PC-3 (cell line): Measurements from ENCODE around the gene ERMN. TPM values are rescaled to one million over a fixed set of nuclear protein-coding genes. Genes with fewer than 3 reads are reported as not detected.
"Not testable (repeated sequence)": the region's sequence is repeated elsewhere in the genome, so short reads cannot be mapped to it uniquely, and the experiment has no call there.

ENCODE experiments used
- ATAC-seq: fragments of 200-7000 bp; cut with Tn5 transposase; 2 replicates; pipeline ENCODE4 v1.9.1; 2020; ENCODE audit warnings: mild to moderate bottlenecking, moderate library complexity
- BruUV-seq: library from RNA; stranded (reverse); fragments of 400-500 nt; replicated peaks from 2 replicates; lab custom pipeline; 2021; lab: Mats Ljungman, UMichigan
- CTCF ChIA-PET: fragments of 300-600 bp; sonication (Branson Sonifier 250); formaldehyde crosslinking; loops from one replicate; lab custom pipeline; 2022; ENCODE audit warnings: antibody characterized with exemption; lab: Charles Lee
- POLR2A ChIA-PET: fragments of 300-600 bp; sonication (Branson Sonifier 250); formaldehyde crosslinking; loops from one replicate; lab custom pipeline; 2022; ENCODE audit warnings: antibody characterized with exemption; ENCODE audit not compliant: unreplicated experiment; lab: Charles Lee
- DNase-seq: peaks from one replicate; pipeline ENCODE4 v3.0.0-alpha.2; 2015
- H2AFZ ChIP-seq: fragments of 300-600 bp; sonication (generic); 2 replicates; pipeline ENCODE4 v1.6.0; 2016; ENCODE audit warnings: antibody characterized with exemption, low read length
- H3F3A ChIP-seq: fragments of 300-600 bp; sonication (generic); one replicate; pipeline ENCODE4 v1.6.0; 2017; ENCODE audit warnings: antibody characterized with exemption, low read length, control low read depth, mild to moderate bottlenecking; ENCODE audit not compliant: unreplicated experiment
- H3K27ac ChIP-seq: fragments of 300-600 bp; sonication (generic); 2 replicates; pipeline ENCODE4 v1.5.1; 2016; ENCODE audit warnings: mild to moderate bottlenecking, low read length
- H3K27me3 ChIP-seq: fragments of 300-600 bp; sonication (generic); 2 replicates; pipeline ENCODE4 v1.6.1; 2016; ENCODE audit warnings: low read length, mixed read lengths
- H3K36me3 ChIP-seq: fragments of 300-600 bp; sonication (generic); 2 replicates; pipeline ENCODE4 v1.6.1; 2016; ENCODE audit warnings: low read depth, mixed run types, low read length, mixed read lengths
- H3K4me1 ChIP-seq: fragments of 300-600 bp; sonication (generic); 2 replicates; pipeline ENCODE4 v1.5.1; 2016; ENCODE audit warnings: low read length; ENCODE audit not compliant: insufficient read depth
- H3K4me2 ChIP-seq: fragments of 300-600 bp; sonication (generic); 2 replicates; pipeline ENCODE4 v1.6.0; 2016; ENCODE audit warnings: low read length
- H3K4me3 ChIP-seq: fragments of 300-600 bp; sonication (generic); 2 replicates; pipeline ENCODE4 v1.5.1; 2016; ENCODE audit warnings: mild to moderate bottlenecking, low read length, mixed read lengths
- H3K79me2 ChIP-seq: fragments of 300-600 bp; sonication (generic); 2 replicates; pipeline ENCODE4 v1.6.1; 2017; ENCODE audit warnings: low read length, mixed read lengths
- H3K9ac ChIP-seq: fragments of 300-600 bp; sonication (generic); 2 replicates; pipeline ENCODE4 v1.6.0; 2016; ENCODE audit warnings: mild to moderate bottlenecking, low read length
- H3K9me2 ChIP-seq: fragments of 300-600 bp; sonication (generic); replicated peaks from 2 replicates; pipeline ENCODE4 v1.6.1; 2016; ENCODE audit warnings: mixed run types, low read length, mixed read lengths
- H3K9me3 ChIP-seq: fragments of 300-600 bp; sonication (generic); 2 replicates; pipeline ENCODE4 v1.6.1; 2016; ENCODE audit warnings: low read length, mixed read lengths
- H4K20me1 ChIP-seq: fragments of 300-600 bp; sonication (generic); 2 replicates; pipeline ENCODE4 v1.6.1; 2016; ENCODE audit warnings: low read length, mixed read lengths
- EZH2 ChIP-seq: fragments of 300-600 bp; sonication (generic); IDR thresholded peaks from one replicate; pipeline ENCODE4 v1.6.1; 2017; ENCODE audit warnings: antibody characterized with exemption, mild to moderate bottlenecking, low read length; ENCODE audit not compliant: unreplicated experiment
- EZH2phosphoT487 ChIP-seq: fragments of 300-600 bp; sonication (generic); IDR thresholded peaks from 2 replicates; pipeline ENCODE4 v1.6.1; 2018; ENCODE audit warnings: mild to moderate bottlenecking, antibody characterized with exemption, low read length, borderline replicate concordance
- intact Hi-C: fragments of 100-400 bp; cut with micrococcal nuclease; formaldehyde crosslinking; loops from 2 replicates; pipeline ENCODE4 v1.9.0; 2023
- total RNA-seq: library from RNA; depleted of rRNA; stranded (reverse); fragments of >200 nt; gene quantifications from 2 replicates; pipeline ENCODE4 v1.2.3, GENCODE V29; 2014
- TF ChIP-seq, protein P1 (sequence below): fragments of 300-600 bp; sonication (generic); conservative IDR thresholded peaks from 2 replicates; pipeline ENCODE4 v1.5.1; 2017; ENCODE audit warnings: antibody characterized with exemption, low read depth, mild to moderate bottlenecking, low read length

ERMN gene
- total RNA-seq, 1 experiment from 2014 or later = not detected

- Histone ChIP-seq H3K36me3 (no peaks in the 10 kb centered on the region), H3K27ac (no peak overlapping the region), H2AFZ (no peak overlapping the region), H3K4me1 (no peaks in the 10 kb centered on the region), H3K4me2 (no peak overlapping the region), H3K27me3 (no peaks in the 10 kb centered on the region), H4K20me1 (no peaks in the 10 kb centered on the region), H3K9me2 (no peaks in the 10 kb centered on the region), H3K79me2 (no peaks in the 10 kb centered on the region), H3K9me3 (no peaks in the 10 kb centered on the region), H3F3A (no peaks in the 10 kb centered on the region), H3K9ac (no peak overlapping the region), H3K4me3 (no peak overlapping the region)
- TF ChIP-seq, protein P1, sequence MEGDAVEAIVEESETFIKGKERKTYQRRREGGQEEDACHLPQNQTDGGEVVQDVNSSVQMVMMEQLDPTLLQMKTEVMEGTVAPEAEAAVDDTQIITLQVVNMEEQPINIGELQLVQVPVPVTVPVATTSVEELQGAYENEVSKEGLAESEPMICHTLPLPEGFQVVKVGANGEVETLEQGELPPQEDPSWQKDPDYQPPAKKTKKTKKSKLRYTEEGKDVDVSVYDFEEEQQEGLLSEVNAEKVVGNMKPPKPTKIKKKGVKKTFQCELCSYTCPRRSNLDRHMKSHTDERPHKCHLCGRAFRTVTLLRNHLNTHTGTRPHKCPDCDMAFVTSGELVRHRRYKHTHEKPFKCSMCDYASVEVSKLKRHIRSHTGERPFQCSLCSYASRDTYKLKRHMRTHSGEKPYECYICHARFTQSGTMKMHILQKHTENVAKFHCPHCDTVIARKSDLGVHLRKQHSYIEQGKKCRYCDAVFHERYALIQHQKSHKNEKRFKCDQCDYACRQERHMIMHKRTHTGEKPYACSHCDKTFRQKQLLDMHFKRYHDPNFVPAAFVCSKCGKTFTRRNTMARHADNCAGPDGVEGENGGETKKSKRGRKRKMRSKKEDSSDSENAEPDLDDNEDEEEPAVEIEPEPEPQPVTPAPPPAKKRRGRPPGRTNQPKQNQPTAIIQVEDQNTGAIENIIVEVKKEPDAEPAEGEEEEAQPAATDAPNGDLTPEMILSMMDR = no peak
- TF ChIP-seq EZH2 = no peak
- TF ChIP-seq EZH2phosphoT487 = no peak
- ATAC-seq = no peak
- intact Hi-C loops = no loop called here
- no TSS peak for BruUV-seq
- ChIA-PET CTCF (no interaction called here), POLR2A (no interaction called here)
- no peak for DNase-seq
These were observed 44.3 kb downstream of the ERMN start for GRCh38 chr2:157281316-157281715.

- DNase-seq, intact Hi-C loops, CTCF ChIA-PET, H3K9me3 ChIP-seq, H3K27ac ChIP-seq, H3K27me3 ChIP-seq, ATAC-seq, H3K9ac ChIP-seq, H4K20me1 ChIP-seq, BruUV-seq, H3F3A ChIP-seq, H3K4me2 ChIP-seq, H3K79me2 ChIP-seq, H3K4me3 ChIP-seq, H3K4me1 ChIP-seq, H3K36me3 ChIP-seq, H2AFZ ChIP-seq, POLR2A ChIA-PET, H3K9me2 ChIP-seq: not testable (repeated sequence)
These were observed 46.3 kb downstream of the ERMN start for GRCh38 chr2:157279311-157279710.

DNA sequence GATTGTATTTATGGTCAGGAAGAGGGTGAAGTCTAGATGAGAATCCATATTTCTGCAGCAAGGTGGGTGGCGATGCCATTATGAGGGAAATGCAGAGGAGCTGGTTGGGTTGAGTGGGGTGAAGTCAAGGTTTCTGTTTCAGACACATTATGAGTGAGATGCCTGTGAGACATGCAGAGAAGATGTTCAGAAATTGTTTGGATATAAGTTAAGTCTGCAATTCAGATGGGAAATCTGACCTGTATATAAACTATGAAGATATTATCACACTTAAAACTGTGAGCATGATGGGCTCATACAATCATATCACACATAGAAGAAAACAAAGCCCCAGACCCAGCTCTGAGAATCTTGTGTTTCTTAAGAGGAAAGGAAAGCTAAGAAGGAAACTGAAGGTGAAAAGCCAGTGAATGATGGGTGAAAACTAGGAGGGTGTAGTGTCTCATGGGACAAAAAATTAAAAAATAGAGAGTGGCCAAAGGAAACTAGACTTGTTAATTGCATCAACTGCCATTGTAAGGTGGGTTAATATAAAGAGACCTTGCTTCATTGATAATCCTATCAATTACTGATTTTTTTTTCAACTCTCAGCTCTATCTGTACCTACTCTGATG is 53.9 kb downstream of the ERMN start:
- H3K36me3 ChIP-seq = no peaks in the 10 kb centered on the region
- no peak for TF ChIP-seq EZH2
- TF ChIP-seq, protein P1 = no peak
- TF ChIP-seq EZH2phosphoT487 = no peak
- CTCF ChIA-PET = no interaction called here
- no peak overlapping the region for H3K9ac ChIP-seq
- no peaks in the 10 kb centered on the region for H3F3A ChIP-seq
- no peak overlapping the region for H3K4me2 ChIP-seq
- H4K20me1 ChIP-seq = no peaks in the 10 kb centered on the region
- no peaks in the 10 kb centered on the region for H3K27me3 ChIP-seq
- no peak overlapping the region for H3K4me3 ChIP-seq
- intact Hi-C loops = no loop called here
- H3K79me2 ChIP-seq = no peaks in the 10 kb centered on the region
- H3K27ac ChIP-seq = no peak overlapping the region
- DNase-seq = no peak
- no peak overlapping the region for H2AFZ ChIP-seq
- no peaks in the 10 kb centered on the region for H3K9me3 ChIP-seq
- POLR2A ChIA-PET = no interaction called here
- no peaks in the 10 kb centered on the region for H3K4me1 ChIP-seq
- 0 out of 2 replicates have a peak, but pooled peaks cover 3% of the 10 kb centered on the region for H3K9me2 ChIP-seq
- no TSS peak for BruUV-seq
- ATAC-seq = no peak
